Panc1 (cell line): ENCODE measurements around the gene DNASE1L2. TPM values are rescaled to one million over a fixed set of nuclear protein-coding genes. Genes with fewer than 3 reads are reported as not detected.

ENCODE experiments used
- ATAC-seq: fragments of 200-7000 bp; cut with Tn5 transposase; 2 replicates; pipeline ENCODE4 v1.9.1; 2020; ENCODE audit warnings: mild to moderate bottlenecking, moderate library complexity
- BruUV-seq: library from RNA; stranded (reverse); fragments of 400-500 nt; replicated peaks from 2 replicates; lab custom pipeline; 2021; lab: Mats Ljungman, UMichigan
- CTCF ChIA-PET: fragments of 300-600 bp; sonication (Branson Sonifier 250); formaldehyde crosslinking; loops from one replicate; lab custom pipeline; 2022; ENCODE audit warnings: antibody characterized with exemption; lab: Charles Lee
- POLR2A ChIA-PET: fragments of 300-600 bp; sonication (Branson Sonifier 250); formaldehyde crosslinking; loops from one replicate; lab custom pipeline; 2022; ENCODE audit warnings: antibody characterized with exemption; lab: Charles Lee
- DNase-seq: peaks from one replicate; pipeline ENCODE4 v3.0.0-alpha.2; 2010; ENCODE audit warnings: low read depth, low spot score
- H3K27ac ChIP-seq: 2 replicates; pipeline ENCODE4 v1.5.1; 2011; ENCODE audit warnings: mild to moderate bottlenecking, low read length, inconsistent platforms
- H3K27me3 ChIP-seq: fragments of 200-500 bp; sonication (Bioruptor generic); 2 replicates; pipeline ENCODE4 v1.6.0; 2014; ENCODE audit warnings: low read length, inconsistent platforms; ENCODE audit not compliant: control insufficient read depth, insufficient read depth
- H3K36me3 ChIP-seq: fragments of 200-500 bp; sonication (Bioruptor generic); 2 replicates; pipeline ENCODE4 v1.5.1; 2014; ENCODE audit warnings: inconsistent platforms, mild to moderate bottlenecking, low read length, moderate library complexity; ENCODE audit not compliant: control insufficient read depth, insufficient read depth
- H3K4me1 ChIP-seq: 2 replicates; pipeline ENCODE4 v1.5.1; 2011; ENCODE audit warnings: inconsistent platforms, mild to moderate bottlenecking, low read length, moderate library complexity; ENCODE audit not compliant: control insufficient read depth, insufficient read depth
- H3K4me3 ChIP-seq, 2 experiments: 2 replicates each; pipeline ENCODE4 v1.5.1; 2011 to 2012; ENCODE audit warnings: low read depth in 2 of 2, low read length in 2 of 2, mild to moderate bottlenecking in 2 of 2, inconsistent platforms in 1 of 2, moderate library complexity in 1 of 2
- H3K9me3 ChIP-seq: fragments of 200-500 bp; sonication (Bioruptor generic); 2 replicates; pipeline ENCODE4 v1.5.1; 2014; ENCODE audit warnings: low read depth, mild to moderate bottlenecking, inconsistent platforms, low read length, moderate library complexity; ENCODE audit not compliant: control insufficient read depth, insufficient read depth
- CTCF ChIP-seq: fragments of 450-650 bp; IDR thresholded peaks from 2 replicates; pipeline ENCODE4 v1.5.1; 2017; ENCODE audit warnings: mild to moderate bottlenecking
- POLR2AphosphoS5 ChIP-seq: IDR thresholded peaks from 2 replicates; pipeline ENCODE4 v1.6.1; 2012; ENCODE audit warnings: mild to moderate bottlenecking, low read depth, low read length, moderate library complexity
- REST ChIP-seq, 2 experiments: IDR thresholded peaks; 2 replicates each; pipeline ENCODE4 v1.6.1; 2011 to 2012; ENCODE audit warnings: low read depth in 2 of 2, control low read depth in 1 of 2, low read length in 1 of 2, mild to moderate bottlenecking in 1 of 2, moderate library complexity in 1 of 2; ENCODE audit not compliant: insufficient read depth in 1 of 2
- SIN3A ChIP-seq: IDR thresholded peaks from 2 replicates; pipeline ENCODE4 v1.6.1; 2012; ENCODE audit warnings: low read depth, mild to moderate bottlenecking, low read length, moderate library complexity, borderline replicate concordance; ENCODE audit not compliant: insufficient read depth
- TCF7L2 ChIP-seq: IDR thresholded peaks from 2 replicates; pipeline ENCODE4 v1.6.1; 2011; ENCODE audit warnings: mild to moderate bottlenecking, low read depth, low read length, inconsistent platforms
- in situ Hi-C: cut with HindIII; loops from 2 replicates; pipeline ENCODE4 v1.10.0; 2016; ENCODE audit warnings: low sequenced_read_pairs, low pct_unique_long_range_greater_than_20kb
- intact Hi-C: fragments of 100-400 bp; cut with micrococcal nuclease; formaldehyde crosslinking; loops from one replicate; pipeline ENCODE4 v1.10.0; 2022; ENCODE audit not compliant: unreplicated experiment
- total RNA-seq: library from RNA; stranded (reverse); gene quantifications from one replicate; pipeline ENCODE4 v1.2.1, GENCODE V29; 2021; ENCODE audit not compliant: unreplicated experiment

DNASE1L2 gene
- total RNA-seq, 1 experiment from 2014 or later, result 4.4 TPM

- H3K4me3 ChIP-seq, result no peak overlapping the region
- TF ChIP-seq REST (IDR thresholded peaks at IDR 0.05; ENCODE audit: insufficient read depth in 1 of 2, low read depth in 2 of 2, low read length in 1 of 2), result no peak
- no peak for TF ChIP-seq POLR2AphosphoS5
- no peak for TF ChIP-seq CTCF
- no peak for TF ChIP-seq TCF7L2
- no peak overlapping the region for H3K27ac ChIP-seq
- no peaks in the 10 kb centered on the region for H3K4me1 ChIP-seq
- ChIA-PET POLR2A (no interaction called here), CTCF (no interaction called here)
- DNase-seq (no peak), ATAC-seq (no peak)
- H3K27me3 ChIP-seq, result no peaks in the 10 kb centered on the region
- BruUV-seq, result no TSS peak
- in situ Hi-C loops, result no loop called here
- H3K9me3 ChIP-seq, result no peaks in the 10 kb centered on the region
- intact Hi-C loops, result no loop called here
- H3K36me3 ChIP-seq, result no peaks in the 10 kb centered on the region
Observed at GRCh38 chr16:2276368-2277195, 40.3 kb downstream of the DNASE1L2 start.

- intact Hi-C loops (no loop called here), in situ Hi-C loops (no loop called here)
- ChIA-PET POLR2A (no interaction called here), CTCF (interaction anchor here (0.7 kb wide), 1 partner anchor 312 kb away, joined by 4 read pairs; no protein-coding TSS in a partner anchor)
- Histone ChIP-seq H3K9me3 (no peaks in the 10 kb centered on the region), H3K27me3 (no peaks in the 10 kb centered on the region), H3K27ac (no peak overlapping the region), H3K36me3 (no peaks in the 10 kb centered on the region), H3K4me1 (no peaks in the 10 kb centered on the region), H3K4me3 (no peak overlapping the region)
- TF ChIP-seq POLR2AphosphoS5 (no peak), TCF7L2 (no peak), SIN3A (no peak), CTCF (no peak), REST (IDR thresholded peaks at IDR 0.05; ENCODE audit: insufficient read depth in 1 of 2, low read depth in 2 of 2, low read length in 1 of 2) (no peak)
- no TSS peak for BruUV-seq
- ATAC-seq, result no peak
- DNase-seq, result no peak
Observed at GRCh38 chr16:2277466-2278271, 41.4 kb downstream of the DNASE1L2 start.
